Mucosa of stomach (tissue), 1 donor: ENCODE results near the gene CNTNAP2.
"Not testable (repeated sequence)": the region's sequence is repeated elsewhere in the genome, so short reads cannot be mapped to it uniquely, and the experiment has no call there.

Experiments
- H3K27me3 ChIP-seq: one replicate; pipeline ENCODE4 v1.7.0; 2013; ENCODE audit warnings: mild to moderate bottlenecking, low read length; ENCODE audit not compliant: control insufficient read depth, insufficient read depth
- H3K36me3 ChIP-seq: one replicate; pipeline ENCODE4 v1.7.0; 2013; ENCODE audit warnings: low read length; ENCODE audit not compliant: control insufficient read depth, insufficient read depth
- H3K4me1 ChIP-seq: one replicate; pipeline ENCODE4 v1.7.0; 2013; ENCODE audit warnings: mild to moderate bottlenecking, low read length; ENCODE audit not compliant: control insufficient read depth, insufficient read depth
- H3K4me3 ChIP-seq: one replicate; pipeline ENCODE4 v1.7.0; 2013; ENCODE audit warnings: low read length
- H3K9ac ChIP-seq: one replicate; pipeline ENCODE4 v1.7.0; 2013; ENCODE audit warnings: mild to moderate bottlenecking, low read length, moderate library complexity
- H3K9me3 ChIP-seq: one replicate; pipeline ENCODE4 v1.7.0; 2013; ENCODE audit warnings: mild to moderate bottlenecking, low read length, moderate library complexity; ENCODE audit not compliant: control insufficient read depth
- donor health status: Pancreatic carcinoma.

Gene CNTNAP2

GRCh38 chr7:148426393-148426792 lies 2309.8 kb downstream of the CNTNAP2 start:
- H3K27me3 ChIP-seq, H3K4me1 ChIP-seq, H3K4me3 ChIP-seq, H3K9ac ChIP-seq, H3K36me3 ChIP-seq, H3K9me3 ChIP-seq: not testable (repeated sequence)

- H3K9ac ChIP-seq, H3K4me3 ChIP-seq, H3K27me3 ChIP-seq, H3K4me1 ChIP-seq, H3K36me3 ChIP-seq, H3K9me3 ChIP-seq: not testable (repeated sequence)
Measured at GRCh38 chr7:148430690-148431089, 2314.1 kb downstream of the CNTNAP2 start.

GRCh38 chr7:148433521-148434180 lies 2317.1 kb downstream of the CNTNAP2 start:
- Histone ChIP-seq H3K9ac (no peak overlapping the region), H3K36me3 (no peaks in the 10 kb centered on the region), H3K4me3 (no peak overlapping the region), H3K9me3 (no peaks in the 10 kb centered on the region), H3K27me3 (no peaks in the 10 kb centered on the region), H3K4me1 (no peaks in the 10 kb centered on the region)

DNA sequence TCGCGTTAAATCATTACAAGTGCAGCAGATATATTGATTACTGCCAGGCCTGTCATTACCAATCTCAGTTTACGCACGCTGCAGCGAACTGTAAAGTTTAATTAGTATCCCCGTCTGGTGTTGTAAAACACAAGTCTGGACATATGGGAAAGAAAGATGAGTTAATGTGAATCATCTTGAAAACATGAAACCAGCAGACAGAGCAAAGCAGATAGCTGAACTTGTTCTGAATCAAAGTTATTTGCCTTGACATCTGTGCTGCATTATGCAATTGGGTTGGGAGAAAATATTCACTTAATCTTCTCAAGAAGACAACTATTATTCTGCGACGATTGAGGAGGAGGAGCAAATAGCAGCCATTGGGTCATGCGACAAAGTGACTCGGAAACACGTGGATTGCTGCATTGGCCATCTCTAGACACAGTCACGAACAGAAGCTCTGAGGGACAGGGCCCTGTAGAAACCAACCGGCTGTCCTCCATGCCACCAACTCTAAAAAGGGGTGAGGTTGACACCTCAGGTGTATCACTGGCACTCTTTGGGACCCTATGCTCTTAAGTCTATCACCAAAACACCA lies 2317.7 kb downstream of the CNTNAP2 start:
- no peaks in the 10 kb centered on the region for H3K9me3 ChIP-seq
- no peaks in the 10 kb centered on the region for H3K27me3 ChIP-seq
- no peaks in the 10 kb centered on the region for H3K36me3 ChIP-seq
- no peak overlapping the region for H3K9ac ChIP-seq
- H3K4me3 ChIP-seq: no peak overlapping the region
- H3K4me1 ChIP-seq: no peaks in the 10 kb centered on the region

GRCh38 chr7:148434887-148435286 lies 2318.3 kb downstream of the CNTNAP2 start:
- no peaks in the 10 kb centered on the region for H3K4me1 ChIP-seq
- H3K9me3 ChIP-seq: no peaks in the 10 kb centered on the region
- H3K27me3 ChIP-seq: no peaks in the 10 kb centered on the region
- H3K9ac ChIP-seq: no peak overlapping the region
- H3K4me3 ChIP-seq: no peak overlapping the region
- H3K36me3 ChIP-seq: no peaks in the 10 kb centered on the region

DNA sequence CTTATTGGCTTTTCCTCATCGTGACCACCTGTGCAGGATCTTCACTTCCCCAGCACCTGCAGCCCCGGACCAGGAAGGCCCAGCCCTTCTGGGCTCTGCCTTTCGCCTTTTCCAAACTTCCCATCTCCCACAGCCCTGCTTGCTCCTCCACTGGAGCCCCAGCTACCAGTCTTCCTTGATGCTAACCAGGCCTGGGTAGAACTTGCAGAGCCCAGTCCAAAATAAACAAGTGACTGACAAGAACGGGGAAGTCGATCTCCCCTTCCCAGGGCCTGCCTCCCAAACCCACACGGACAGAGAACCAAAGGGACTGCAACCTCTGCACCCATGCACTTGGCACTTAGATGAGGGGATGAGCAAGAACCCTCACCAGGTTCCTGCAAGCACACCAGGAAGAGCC lies 2319.1 kb downstream of the CNTNAP2 start:
- no peak overlapping the region for H3K9ac ChIP-seq
- H3K9me3 ChIP-seq: no peaks in the 10 kb centered on the region
- H3K27me3 ChIP-seq: no peaks in the 10 kb centered on the region
- H3K4me1 ChIP-seq: no peaks in the 10 kb centered on the region
- no peak overlapping the region for H3K4me3 ChIP-seq
- H3K36me3 ChIP-seq: no peaks in the 10 kb centered on the region

DNA sequence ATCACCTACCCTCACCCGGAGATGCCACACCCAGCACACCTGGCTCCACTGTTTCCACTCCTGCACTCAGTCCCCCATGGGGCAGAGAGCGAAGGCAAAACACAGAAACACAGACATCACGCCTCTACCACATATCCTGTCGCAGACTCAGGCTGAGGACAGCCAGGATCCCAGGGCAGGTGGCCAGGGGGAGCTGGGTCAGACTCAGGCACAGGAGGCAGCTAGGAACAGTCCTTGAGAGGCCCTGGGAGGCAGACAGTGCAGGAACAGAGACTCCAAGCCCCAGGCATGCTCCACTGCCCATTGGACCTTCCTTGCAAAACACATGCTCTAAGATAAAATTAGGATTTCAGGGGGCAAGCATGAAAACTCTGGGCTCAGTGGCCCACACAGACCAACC lies 2319.5 kb downstream of the CNTNAP2 start:
- H3K4me3 ChIP-seq: no peak overlapping the region
- no peaks in the 10 kb centered on the region for H3K36me3 ChIP-seq
- H3K9ac ChIP-seq: no peak overlapping the region
- no peaks in the 10 kb centered on the region for H3K9me3 ChIP-seq
- H3K4me1 ChIP-seq: no peaks in the 10 kb centered on the region
- H3K27me3 ChIP-seq: no peaks in the 10 kb centered on the region

GRCh38 chr7:148436571-148436970 lies 2320.0 kb downstream of the CNTNAP2 start:
- H3K9me3 ChIP-seq: no peaks in the 10 kb centered on the region
- no peaks in the 10 kb centered on the region for H3K27me3 ChIP-seq
- no peak overlapping the region for H3K4me3 ChIP-seq
- no peaks in the 10 kb centered on the region for H3K4me1 ChIP-seq
- H3K9ac ChIP-seq: no peak overlapping the region
- no peaks in the 10 kb centered on the region for H3K36me3 ChIP-seq

GRCh38 chr7:148437043-148437442 lies 2320.4 kb downstream of the CNTNAP2 start:
- no peaks in the 10 kb centered on the region for H3K27me3 ChIP-seq
- no peaks in the 10 kb centered on the region for H3K4me1 ChIP-seq
- no peaks in the 10 kb centered on the region for H3K36me3 ChIP-seq
- no peak overlapping the region for H3K9ac ChIP-seq
- no peaks in the 10 kb centered on the region for H3K9me3 ChIP-seq
- no peak overlapping the region for H3K4me3 ChIP-seq

DNA sequence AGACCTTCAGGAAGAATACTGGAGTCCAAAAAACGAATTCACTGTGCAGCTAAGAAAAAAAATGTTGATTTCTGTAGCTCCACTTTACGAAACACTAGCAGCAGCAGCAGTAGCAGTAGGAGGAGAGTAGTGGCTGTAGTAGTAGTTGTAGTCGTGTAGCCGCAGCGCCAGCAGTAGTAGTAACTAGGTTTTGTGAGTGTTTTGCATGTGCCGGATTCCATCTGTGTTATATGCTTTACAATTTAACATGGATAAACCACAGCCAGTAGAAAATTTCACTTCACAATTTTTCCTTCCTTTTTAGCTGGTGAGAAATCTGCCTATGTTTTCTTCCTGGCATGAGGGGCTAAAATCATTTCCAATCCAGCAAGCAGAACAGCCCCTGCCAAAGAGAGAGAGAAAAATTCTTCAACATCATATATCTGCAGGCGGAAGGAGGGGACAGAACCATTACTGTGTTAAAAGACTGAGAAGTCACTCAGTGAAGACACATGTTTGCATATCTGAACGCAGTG lies 2325.6 kb downstream of the CNTNAP2 start:
- Histone ChIP-seq H3K9ac (no peak overlapping the region), H3K4me1 (no peaks in the 10 kb centered on the region), H3K9me3 (no peaks in the 10 kb centered on the region), H3K4me3 (no peak overlapping the region), H3K27me3 (no peaks in the 10 kb centered on the region), H3K36me3 (no peaks in the 10 kb centered on the region)

- Histone ChIP-seq H3K9ac (no peak overlapping the region), H3K36me3 (no peaks in the 10 kb centered on the region), H3K9me3 (no peaks in the 10 kb centered on the region), H3K4me1 (no peaks in the 10 kb centered on the region), H3K4me3 (no peak overlapping the region), H3K27me3 (no peaks in the 10 kb centered on the region)
Measured at GRCh38 chr7:148442933-148443332, 2326.3 kb downstream of the CNTNAP2 start.

DNA sequence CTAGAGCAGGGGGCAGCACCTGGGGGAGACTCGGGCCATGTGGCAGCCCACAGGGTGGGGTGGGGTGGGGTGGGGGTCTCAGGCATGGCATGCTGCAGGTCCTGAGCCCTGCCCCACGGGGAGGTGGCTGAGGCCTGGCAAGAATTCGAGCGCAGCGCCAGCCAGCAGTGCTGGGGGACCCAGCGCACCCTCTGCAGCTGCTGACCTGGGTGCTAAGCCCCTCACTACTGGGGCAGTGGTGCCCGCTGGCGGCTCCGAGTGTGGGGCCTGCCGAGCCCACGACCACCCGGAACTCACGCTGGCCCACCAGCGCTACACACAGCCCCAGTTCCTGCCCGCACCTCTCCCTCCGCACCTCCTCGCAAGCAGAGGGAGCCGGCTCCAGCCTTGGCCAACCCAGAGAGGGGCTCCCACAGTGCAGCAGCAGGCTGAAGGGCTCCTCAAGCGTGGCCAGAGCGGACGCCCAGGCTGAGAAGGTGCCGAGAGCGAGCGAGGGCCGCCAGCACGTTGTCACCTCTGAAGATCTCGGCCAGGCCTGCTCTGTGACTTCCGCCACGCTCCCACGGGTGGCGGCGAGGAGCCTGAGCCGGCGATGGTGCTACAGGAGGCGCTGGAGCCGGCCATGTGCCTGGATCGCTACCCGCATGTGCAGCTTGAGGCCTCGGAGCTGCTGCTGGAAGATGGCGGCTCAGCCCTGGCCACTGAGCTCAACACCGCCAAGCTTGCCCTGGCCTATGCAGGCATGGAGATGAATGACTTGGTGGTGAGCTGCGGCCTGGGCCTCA lies 2328.9 kb downstream of the CNTNAP2 start:
- no peaks in the 10 kb centered on the region for H3K27me3 ChIP-seq
- H3K4me3 ChIP-seq: no peak overlapping the region
- H3K9me3 ChIP-seq: no peaks in the 10 kb centered on the region
- H3K9ac ChIP-seq: no peak overlapping the region
- no peaks in the 10 kb centered on the region for H3K4me1 ChIP-seq
- H3K36me3 ChIP-seq: no peaks in the 10 kb centered on the region
